HEK293 (cell line): ENCODE measurements around the gene AP3S2.

Source experiments
- CTCF ChIA-PET: fragments of 350-600 bp; formaldehyde crosslinking; extraction: SDS; loops from one replicate; lab custom pipeline; 2021; ENCODE audit warnings: antibody characterized with exemption; lab: Yijun Ruan, JAX
- POLR2A ChIA-PET: fragments of 300-600 bp; formaldehyde crosslinking; extraction: SDS; loops from one replicate; lab custom pipeline; 2020; ENCODE audit warnings: antibody characterized with exemption, inconsistent platforms; lab: Yijun Ruan, JAX
- H3K27ac ChIP-seq: fragments of 200-500 bp; sonication (Bioruptor generic); 2 replicates; pipeline ENCODE4 v1.5.1; 2014; ENCODE audit warnings: low read depth, low read length, control low read depth, inconsistent platforms; ENCODE audit errors: extremely low read depth
- H3K36me3 ChIP-seq, 2 experiments: fragments of 200-500 bp in 1 of 2; sonication (Bioruptor generic) in 1 of 2; 1 replicate in 1 of 2; 2 replicates in 1 of 2; pipeline ENCODE4 v1.5.1; 2014 to 2017; ENCODE audit warnings: inconsistent platforms in 2 of 2, low read length in 2 of 2; ENCODE audit not compliant: control insufficient read depth in 2 of 2, insufficient read depth in 1 of 2
- H3K4me1 ChIP-seq: fragments of 200-500 bp; sonication (Bioruptor generic); 2 replicates; pipeline ENCODE4 v1.5.1; 2014; ENCODE audit warnings: mild to moderate bottlenecking, low read length, inconsistent platforms; ENCODE audit not compliant: control insufficient read depth, insufficient read depth
- H3K4me3 ChIP-seq: 2 replicates; pipeline ENCODE4 v1.5.1; 2011; ENCODE audit warnings: low read depth, mild to moderate bottlenecking, control low read depth, low read length, moderate library complexity
- H3K9me3 ChIP-seq: fragments of 200-500 bp; sonication (Bioruptor generic); 2 replicates; pipeline ENCODE4 v1.5.1; 2014; ENCODE audit warnings: low read depth, low read length, inconsistent platforms; ENCODE audit not compliant: control insufficient read depth, insufficient read depth
- GLI2 ChIP-seq: fragments of 450-650 bp; formaldehyde crosslinking; IDR thresholded peaks from 2 replicates; pipeline ENCODE4; 2017; ENCODE audit warnings: missing biosample characterization, missing genetic modification characterization, low read depth, borderline replicate concordance
- KLF9 ChIP-seq: fragments of 450-650 bp; formaldehyde crosslinking; IDR thresholded peaks from 2 replicates; pipeline ENCODE4 v1.5.1; 2016; ENCODE audit warnings: missing biosample characterization, missing genetic modification characterization, low read depth
- SETDB1 ChIP-seq: IDR thresholded peaks from one replicate; pipeline ENCODE4 v1.6.1; 2017; ENCODE audit warnings: mild to moderate bottlenecking, low read length, moderate library complexity, mixed read lengths; ENCODE audit not compliant: insufficient read length
- ZNF121 ChIP-seq: fragments of 450-650 bp; formaldehyde crosslinking; IDR thresholded peaks from 2 replicates; pipeline ENCODE4 v1.5.1; 2016; ENCODE audit warnings: missing biosample characterization, missing genetic modification characterization
- ZNF404 ChIP-seq: fragments of 450-650 bp; formaldehyde crosslinking; IDR thresholded peaks from 2 replicates; pipeline ENCODE4 v1.5.1; 2017; ENCODE audit warnings: missing biosample characterization, missing genetic modification characterization
- ZNF433 ChIP-seq: fragments of 450-650 bp; formaldehyde crosslinking; IDR thresholded peaks from 2 replicates; pipeline ENCODE4 v1.5.1; 2016; ENCODE audit warnings: missing biosample characterization, missing genetic modification characterization, low read depth
- ZNF544 ChIP-seq: fragments of 450-650 bp; formaldehyde crosslinking; IDR thresholded peaks from 2 replicates; pipeline ENCODE4 v1.5.0; 2017; ENCODE audit warnings: missing biosample characterization, missing genetic modification characterization
- ZNF571 ChIP-seq: fragments of 450-650 bp; formaldehyde crosslinking; IDR thresholded peaks from 2 replicates; pipeline ENCODE4 v1.5.0; 2017; ENCODE audit warnings: missing biosample characterization, missing genetic modification characterization
- ZNF747 ChIP-seq: fragments of 450-650 bp; formaldehyde crosslinking; IDR thresholded peaks from 2 replicates; pipeline ENCODE4 v1.5.1; 2016; ENCODE audit warnings: missing biosample characterization, missing genetic modification characterization
- ZNF791 ChIP-seq: fragments of 450-650 bp; formaldehyde crosslinking; IDR thresholded peaks from 2 replicates; pipeline ENCODE4 v1.5.1; 2016; ENCODE audit warnings: missing biosample characterization, missing genetic modification characterization
- ZNF792 ChIP-seq: fragments of 450-650 bp; formaldehyde crosslinking; IDR thresholded peaks from 2 replicates; pipeline ENCODE4 v1.5.1; 2016; ENCODE audit warnings: missing biosample characterization, missing genetic modification characterization
- ZNF830 ChIP-seq: fragments of 450-650 bp; IDR thresholded peaks from 2 replicates; pipeline ENCODE4 v1.5.0; 2018; ENCODE audit warnings: missing biosample characterization, missing genetic modification characterization, low read depth, mild to moderate bottlenecking, moderate library complexity
- ZSCAN30 ChIP-seq: fragments of 450-650 bp; IDR thresholded peaks from 2 replicates; pipeline ENCODE4 v1.5.1; 2018; ENCODE audit warnings: missing biosample characterization, mild to moderate bottlenecking, missing genetic modification characterization, moderate library complexity
- TF ChIP-seq, protein P1 (sequence below): fragments of 450-650 bp; formaldehyde crosslinking; IDR thresholded peaks from 2 replicates; pipeline ENCODE4 v1.5.1; 2016; ENCODE audit warnings: missing biosample characterization, missing genetic modification characterization
- TF ChIP-seq, protein P2 (sequence below): fragments of 450-650 bp; formaldehyde crosslinking; IDR thresholded peaks from 2 replicates; pipeline ENCODE4 v1.5.1; 2016; ENCODE audit warnings: missing biosample characterization, missing genetic modification characterization
- TF ChIP-seq, protein P3 (sequence below): fragments of 450-650 bp; formaldehyde crosslinking; IDR thresholded peaks from 2 replicates; pipeline ENCODE4 v1.5.1; 2016; ENCODE audit warnings: missing biosample characterization, missing genetic modification characterization, low read depth

AP3S2 gene

DNA sequence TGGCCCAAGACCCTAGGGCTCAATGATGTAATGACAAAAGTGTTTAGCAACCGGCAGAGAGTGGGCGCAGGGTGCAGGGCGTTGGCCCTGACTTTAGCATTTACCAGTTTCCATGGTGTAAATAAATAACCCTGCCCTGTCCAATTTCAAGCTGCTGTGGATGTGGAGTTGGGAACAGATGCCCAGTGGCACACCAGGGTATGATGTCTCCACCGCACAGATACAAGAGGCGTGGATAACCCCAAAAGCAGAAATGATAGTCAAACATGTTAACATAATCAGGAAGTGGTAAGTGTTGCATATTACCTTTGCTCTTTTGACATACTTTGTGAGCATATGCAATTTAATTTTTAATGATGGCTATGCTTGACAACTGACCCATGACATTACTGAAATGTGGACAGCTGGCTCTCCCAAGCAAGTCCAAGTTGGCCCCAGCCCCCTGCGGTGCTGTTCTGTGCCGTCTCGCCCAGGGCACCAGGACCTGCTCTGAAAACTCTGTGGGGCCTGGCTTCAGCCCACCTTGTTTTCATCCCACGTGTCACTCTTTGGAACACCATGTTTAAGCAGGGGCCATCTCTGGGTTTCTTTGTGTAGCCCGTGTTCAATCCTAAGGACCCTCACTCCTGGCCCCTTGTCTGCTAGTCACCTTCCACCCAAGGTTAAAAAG lies 68.4 kb downstream of the AP3S2 start:
- H3K27ac ChIP-seq = no peak overlapping the region
- TF ChIP-seq ZNF792 (tag by site-specific recombination) (no peak), ZNF791 (tag by site-specific recombination) (no peak), ZSCAN30 (no peak)
- TF ChIP-seq, protein P1, sequence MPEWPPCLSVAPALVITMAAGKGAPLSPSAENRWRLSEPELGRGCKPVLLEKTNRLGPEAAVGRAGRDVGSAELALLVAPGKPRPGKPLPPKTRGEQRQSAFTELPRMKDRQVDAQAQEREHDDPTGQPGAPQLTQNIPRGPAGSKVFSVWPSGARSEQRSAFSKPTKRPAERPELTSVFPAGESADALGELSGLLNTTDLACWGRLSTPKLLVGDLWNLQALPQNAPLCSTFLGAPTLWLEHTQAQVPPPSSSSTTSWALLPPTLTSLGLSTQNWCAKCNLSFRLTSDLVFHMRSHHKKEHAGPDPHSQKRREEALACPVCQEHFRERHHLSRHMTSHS = no peak
- TF ChIP-seq, all 188 proteins: peak for 0
- Histone ChIP-seq H3K36me3 (no peaks in the 10 kb centered on the region), H3K4me3 (no peak overlapping the region), H3K9me3 (no peaks in the 10 kb centered on the region), H3K4me1 (no peaks in the 10 kb centered on the region)
- ChIA-PET CTCF (no interaction called here), POLR2A (no interaction called here)

DNA sequence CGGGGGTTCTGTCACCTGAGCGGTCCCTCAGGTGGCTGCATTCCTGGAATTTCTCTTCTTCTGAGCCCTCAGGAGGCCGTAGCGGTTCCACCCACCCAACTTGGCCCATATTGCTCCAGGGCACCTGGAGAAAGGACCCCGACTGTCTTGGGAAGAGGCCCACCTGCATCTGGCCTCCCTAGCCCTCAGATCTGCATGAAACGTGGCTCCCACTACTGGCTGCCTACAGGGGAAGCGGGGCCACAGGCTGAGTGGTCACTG lies 69.3 kb downstream of the AP3S2 start:
- Histone ChIP-seq H3K36me3 (no peaks in the 10 kb centered on the region), H3K27ac (no peak overlapping the region), H3K9me3 (no peaks in the 10 kb centered on the region), H3K4me1 (no peaks in the 10 kb centered on the region), H3K4me3 (no peak overlapping the region)
- ChIA-PET POLR2A (no interaction called here), CTCF (no interaction called here)
- TF ChIP-seq ZNF830 (no peak), ZNF571 (no peak), ZNF747 (tag by site-specific recombination) (no peak), ZNF404 (tag by site-specific recombination) (no peak), ZNF433 (no peak), ZNF121 (tag by site-specific recombination) (no peak), ZNF544 (tag by site-specific recombination) (no peak), GLI2 (tag by site-specific recombination) (no peak)
- TF ChIP-seq, protein P2, sequence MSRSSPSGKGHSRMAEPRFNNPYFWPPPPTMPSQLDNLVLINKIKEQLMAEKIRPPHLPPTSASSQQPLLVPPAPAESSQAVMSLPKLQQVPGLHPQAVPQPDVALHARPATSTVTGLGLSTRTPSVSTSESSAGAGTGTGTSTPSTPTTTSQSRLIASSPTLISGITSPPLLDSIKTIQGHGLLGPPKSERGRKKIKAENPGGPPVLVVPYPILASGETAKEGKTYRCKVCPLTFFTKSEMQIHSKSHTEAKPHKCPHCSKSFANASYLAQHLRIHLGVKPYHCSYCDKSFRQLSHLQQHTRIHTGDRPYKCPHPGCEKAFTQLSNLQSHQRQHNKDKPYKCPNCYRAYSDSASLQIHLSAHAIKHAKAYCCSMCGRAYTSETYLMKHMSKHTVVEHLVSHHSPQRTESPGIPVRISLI (tag by site-specific recombination) = no peak
- TF ChIP-seq, protein P3, sequence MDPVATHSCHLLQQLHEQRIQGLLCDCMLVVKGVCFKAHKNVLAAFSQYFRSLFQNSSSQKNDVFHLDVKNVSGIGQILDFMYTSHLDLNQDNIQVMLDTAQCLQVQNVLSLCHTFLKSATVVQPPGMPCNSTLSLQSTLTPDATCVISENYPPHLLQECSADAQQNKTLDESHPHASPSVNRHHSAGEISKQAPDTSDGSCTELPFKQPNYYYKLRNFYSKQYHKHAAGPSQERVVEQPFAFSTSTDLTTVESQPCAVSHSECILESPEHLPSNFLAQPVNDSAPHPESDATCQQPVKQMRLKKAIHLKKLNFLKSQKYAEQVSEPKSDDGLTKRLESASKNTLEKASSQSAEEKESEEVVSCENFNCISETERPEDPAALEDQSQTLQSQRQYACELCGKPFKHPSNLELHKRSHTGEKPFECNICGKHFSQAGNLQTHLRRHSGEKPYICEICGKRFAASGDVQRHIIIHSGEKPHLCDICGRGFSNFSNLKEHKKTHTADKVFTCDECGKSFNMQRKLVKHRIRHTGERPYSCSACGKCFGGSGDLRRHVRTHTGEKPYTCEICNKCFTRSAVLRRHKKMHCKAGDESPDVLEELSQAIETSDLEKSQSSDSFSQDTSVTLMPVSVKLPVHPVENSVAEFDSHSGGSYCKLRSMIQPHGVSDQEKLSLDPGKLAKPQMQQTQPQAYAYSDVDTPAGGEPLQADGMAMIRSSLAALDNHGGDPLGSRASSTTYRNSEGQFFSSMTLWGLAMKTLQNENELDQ (tag by site-specific recombination) = no peak

DNA sequence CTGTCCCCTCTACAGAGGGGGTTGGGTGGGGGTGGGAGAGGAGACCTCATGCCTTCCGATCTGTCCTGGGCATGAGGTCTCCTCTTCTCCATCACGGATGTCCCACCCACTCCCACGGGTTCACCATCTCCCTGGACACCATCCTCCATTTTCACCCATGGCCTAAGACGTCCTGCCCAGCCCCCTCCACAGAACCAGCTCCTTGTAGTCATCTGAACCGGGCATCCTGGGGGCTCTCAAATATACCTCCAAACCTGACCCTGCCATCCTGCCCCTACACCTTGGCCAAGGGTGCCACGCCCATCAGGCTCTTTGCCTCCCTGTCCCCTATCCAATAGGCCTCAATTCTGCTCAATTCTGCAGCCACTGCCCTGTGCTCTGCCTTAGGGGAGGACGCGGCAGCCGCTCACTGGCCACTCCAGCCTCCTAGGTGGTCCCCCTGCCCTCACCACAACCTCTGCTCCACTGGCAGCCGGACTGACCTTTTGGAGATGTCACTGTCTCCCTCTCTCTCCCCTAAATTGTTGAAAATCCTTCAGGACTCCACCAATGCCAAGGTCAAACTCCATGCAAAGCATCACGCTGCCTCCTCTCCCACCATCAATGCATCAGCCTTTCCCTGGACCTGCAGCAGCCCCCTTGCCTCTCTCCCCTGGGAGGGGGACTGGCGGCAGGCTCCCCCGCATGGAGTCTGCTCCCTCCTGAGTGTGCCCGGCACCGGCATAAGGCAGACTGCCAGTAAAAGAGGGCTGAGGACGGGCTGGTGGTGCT lies 69.8 kb downstream of the AP3S2 start:
- H3K4me1 ChIP-seq = no peaks in the 10 kb centered on the region
- ChIA-PET CTCF (no interaction called here), POLR2A (no interaction called here)

More for the DNA sequence above, 69.8 kb downstream of the AP3S2 start:
- TF ChIP-seq SETDB1 (no peak), KLF9 (tag by site-specific recombination) (0 out of 2 replicates have a peak, but pooled peaks have one; percentile 35)
- Histone ChIP-seq H3K9me3 (no peaks in the 10 kb centered on the region), H3K27ac (no peak overlapping the region), H3K36me3 (no peaks in the 10 kb centered on the region), H3K4me3 (no peak overlapping the region)
